K562 (cell line): ENCODE results near the gene UPF2. TPM values are rescaled to one million over a fixed set of nuclear protein-coding genes. Genes with fewer than 3 reads are reported as not detected.
A peak's percentile ranks its signal among the peaks of the same experiment; 100 is the strongest.

ENCODE experiments used
- ATAC-seq: fragments of 200-7000 bp; cut with Tn5 transposase; 3 replicates; pipeline ENCODE4 v1.9.1; 2020; ENCODE audit warnings: moderate library complexity
- BruUV-seq: library from RNA; stranded (reverse); fragments of 400-500 nt; replicated peaks from 2 replicates; lab custom pipeline; 2021; lab: Mats Ljungman, UMichigan
- CTCF ChIA-PET: fragments of 300-600 bp; formaldehyde crosslinking; extraction: SDS; loops from one replicate; lab custom pipeline; 2021; ENCODE audit warnings: low intra/inter-chr PET ratio; lab: Yijun Ruan, JAX
- POLR2A ChIA-PET: fragments of 300-600, 350-650 bp; sonication (Branson Sonifier 250); formaldehyde crosslinking; extraction: SDS; loops from one replicate; lab custom pipeline; 2021; ENCODE audit warnings: antibody characterized with exemption, inconsistent platforms; lab: Yijun Ruan, JAX
- DNase-seq, 4 experiments: peaks; one replicate each; pipeline versions ENCODE4 v3.0.0 to v3.0.0-alpha.2; 2011 to 2018; ENCODE audit warnings: low spot score in 3 of 4, mixed read lengths in 3 of 4; ENCODE audit errors: extremely low read depth in 1 of 4
- FAIRE-seq: peaks from 2 replicates; lab custom pipeline; 2011; peaks lifted over from hg19 to GRCh38; lab: Jason Lieb, UNC
- H2AFZ ChIP-seq: 2 replicates; pipeline ENCODE4 v1.6.0; 2011; ENCODE audit warnings: low read depth, low read length, control low read depth, inconsistent platforms
- H3K27ac ChIP-seq: fragments of 200-600 bp; 3 replicates; pipeline ENCODE4 v1.8.0; 2011; ENCODE audit warnings: low read depth, mild to moderate bottlenecking, control low read depth, inconsistent platforms, low read length, moderate library complexity, mixed read lengths; ENCODE audit errors: extremely low read depth
- H3K27me3 ChIP-seq, 2 experiments: fragments of 300-600 bp in 1 of 2; 2 replicates in 1 of 2; 3 replicates in 1 of 2; pipeline versions ENCODE4 v1.6.0 to v1.8.0; 2011; ENCODE audit warnings: inconsistent platforms in 2 of 2, low read length in 2 of 2, mild to moderate bottlenecking in 1 of 2, mixed read lengths in 1 of 2, moderate library complexity in 1 of 2; ENCODE audit not compliant: control insufficient read depth in 2 of 2, insufficient read depth in 2 of 2
- H3K36me3 ChIP-seq: fragments of 300-600 bp; 3 replicates; pipeline ENCODE4 v1.8.0; 2011; ENCODE audit warnings: mild to moderate bottlenecking, low read length, inconsistent platforms; ENCODE audit not compliant: control insufficient read depth, insufficient read depth
- H3K4me1 ChIP-seq, 2 experiments: fragments of 200-600 bp in 1 of 2; replicated peaks in 1 of 2; 2 replicates in 1 of 2; 3 replicates in 1 of 2; pipeline versions ENCODE4 v1.5.1 to v1.8.0; 2011; ENCODE audit warnings: inconsistent platforms in 2 of 2, low read length in 2 of 2, mild to moderate bottlenecking in 1 of 2, mixed read lengths in 1 of 2, moderate library complexity in 1 of 2; ENCODE audit not compliant: control insufficient read depth in 2 of 2, insufficient read depth in 2 of 2
- H3K4me2 ChIP-seq: 2 replicates; pipeline ENCODE4 v1.6.1; 2011; ENCODE audit warnings: low read length, control low read depth, inconsistent platforms, mixed read lengths; ENCODE audit not compliant: insufficient read depth
- H3K4me3 ChIP-seq: fragments of 200-600 bp; sonication (generic), shearing (Covaris generic); 2 replicates; pipeline ENCODE4 v1.5.1; 2016; ENCODE audit warnings: control low read depth, inconsistent platforms
- H3K79me2 ChIP-seq: fragments of 200-600 bp; 3 replicates; pipeline ENCODE4 v1.8.0; 2011; ENCODE audit warnings: low read length, inconsistent platforms; ENCODE audit not compliant: control insufficient read depth, insufficient read depth
- H3K9ac ChIP-seq, 2 experiments: 2 replicates each; pipeline versions ENCODE4 v1.6.0 to v1.6.1; 2011; ENCODE audit warnings: low read depth in 2 of 2, low read length in 2 of 2, control low read depth in 1 of 2, inconsistent platforms in 1 of 2, mild to moderate bottlenecking in 1 of 2, mixed read lengths in 1 of 2; ENCODE audit not compliant: insufficient read depth in 1 of 2
- H3K9me1 ChIP-seq: one replicate; pipeline ENCODE4 v1.6.0; 2011; ENCODE audit warnings: inconsistent platforms, mild to moderate bottlenecking, low read length, moderate library complexity; ENCODE audit not compliant: control insufficient read depth, insufficient read depth
- H3K9me3 ChIP-seq: replicated peaks from 2 replicates; pipeline ENCODE4 v1.5.1; 2011; ENCODE audit warnings: low read depth, low read length, inconsistent platforms; ENCODE audit not compliant: control insufficient read depth, insufficient read depth
- H4K20me1 ChIP-seq: replicated peaks from 2 replicates; pipeline ENCODE4 v1.6.1; 2011; ENCODE audit warnings: low read length, inconsistent platforms, mixed read lengths; ENCODE audit not compliant: control insufficient read depth, insufficient read depth
- ASH1L ChIP-seq: fragments of 450-650 bp; IDR thresholded peaks from 2 replicates; pipeline ENCODE4 v1.6.1; 2018; ENCODE audit warnings: borderline replicate concordance, mild to moderate bottlenecking, low read depth; ENCODE audit not compliant: partially characterized antibody
- FOXA3 ChIP-seq, 2 experiments: fragments of 450-650 bp in 1 of 2; sonication (generic) in 1 of 2; formaldehyde crosslinking; IDR thresholded peaks in 1 of 2; conservative IDR thresholded peaks in 1 of 2; 2 replicates each; pipeline versions ENCODE4 v1.4.0 to v1.8.0; 2020 to 2022; ENCODE audit warnings: mild to moderate bottlenecking in 2 of 2, missing genetic modification reagents in 1 of 2
- HBP1 ChIP-seq: fragments of 450-650 bp; formaldehyde crosslinking; IDR thresholded peaks from 2 replicates; pipeline ENCODE4 v1.4.0; 2022; ENCODE audit warnings: missing genetic modification characterization
- IFI16 ChIP-seq: fragments of 250-450 bp; sonication (Bioruptor Pico); IDR thresholded peaks from 2 replicates; pipeline ENCODE4 v2.1.2; 2022; ENCODE audit warnings: mild to moderate bottlenecking, inconsistent platforms
- JUND ChIP-seq, 2 experiments: IDR thresholded peaks; 2 replicates in 1 of 2; 3 replicates in 1 of 2; pipeline ENCODE4 v1.6.1; 2011; ENCODE audit warnings: borderline replicate concordance in 2 of 2, low read depth in 2 of 2, low read length in 2 of 2, improper control_type of control experiment in 1 of 2, missing biosample characterization in 1 of 2, missing genetic modification characterization in 1 of 2, missing genetic modification reagents in 1 of 2
- KDM5B ChIP-seq: fragments of 200-600 bp; sonication (generic); IDR thresholded peaks from 2 replicates; pipeline ENCODE4 v1.6.1; 2012; ENCODE audit warnings: low read depth, mild to moderate bottlenecking, moderate library complexity, low read length, control low read depth, inconsistent platforms; ENCODE audit not compliant: insufficient replicate concordance
- KLF13 ChIP-seq: fragments of 450-650 bp; IDR thresholded peaks from 2 replicates; pipeline ENCODE4 v1.6.1; 2016; ENCODE audit warnings: missing genetic modification characterization, low read depth, mild to moderate bottlenecking, missing compliant biosample characterization, moderate library complexity, borderline replicate concordance
- MTA1 ChIP-seq: fragments of 450-650 bp; IDR thresholded peaks from 2 replicates; pipeline ENCODE4 v1.6.1; 2017; ENCODE audit warnings: borderline replicate concordance
- SRSF9 ChIP-seq: fragments of 200-400 bp; formaldehyde crosslinking; IDR thresholded peaks from 2 replicates; pipeline ENCODE4 v1.6.1; 2017; ENCODE audit warnings: low read depth, low read length, borderline replicate concordance
- ZBTB7A ChIP-seq: IDR thresholded peaks from 2 replicates; pipeline ENCODE4 v1.6.1; 2011; ENCODE audit warnings: low read depth, mild to moderate bottlenecking, low read length, moderate library complexity, borderline replicate concordance; ENCODE audit not compliant: control insufficient read depth
- ZC3H4 ChIP-seq: sonication (generic); formaldehyde crosslinking; IDR thresholded peaks from 2 replicates; pipeline ENCODE4 v1.9.0; 2021; ENCODE audit warnings: missing genetic modification reagents, borderline replicate concordance
- ZFP36 ChIP-seq: fragments of 150-350 bp; IDR thresholded peaks from 2 replicates; pipeline ENCODE4 v1.6.1; 2018; ENCODE audit warnings: low read length, low read depth; ENCODE audit not compliant: partially characterized antibody
- ZNF239 ChIP-seq: fragments of 250-450 bp; sonication (Bioruptor Pico); IDR thresholded peaks from 2 replicates; pipeline ENCODE4 v1.4.0; 2020; ENCODE audit warnings: mild to moderate bottlenecking
- ZNF592 ChIP-seq: fragments of 450-650 bp; IDR thresholded peaks from 2 replicates; pipeline ENCODE4 v1.6.1; 2017; ENCODE audit warnings: antibody characterized with exemption, mild to moderate bottlenecking
- WGBS: fragments of 100-300 bp; shearing (Covaris generic); methylation state at CpG from one replicate; pipeline ENCODE4 v1.1.6; 2016; ENCODE audit warnings: low coverage, mixed read lengths; ENCODE audit not compliant: insufficient coverage; ENCODE audit errors: missing lambda C conversion rate; 5-methylcytosine and 5-hydroxymethylcytosine counted together
- in situ Hi-C: fragments of 300-500 bp; cut with MboI; formaldehyde crosslinking; loops from 4 replicates; pipeline ENCODE4 v1.15.0; 2018; ENCODE audit warnings: inconsistent platforms, mixed read lengths
- intact Hi-C: fragments of 100-400 bp; cut with micrococcal nuclease; formaldehyde crosslinking; loops from 2 replicates; pipeline ENCODE4 v1.14.2; 2022
- polyA plus RNA-seq, 8 experiments: library from polyadenylated mRNA; depleted of rRNA in 4 of 8; stranded (reverse) in 5 of 8; unstranded in 3 of 8; fragments of >200 nt; fragmentation: Nextera tagmentation in 2 of 8; fragmentation: Illumina TruSeq in 1 of 8; extraction: Ambion mirVana in 2 of 8; extraction: Trizol in 1 of 8; gene quantifications; 2 replicates each; pipeline versions ENCODE4 v1.2.1 to v1.2.3, GENCODE V29; 2011 to 2014; ENCODE audit warnings: inconsistent platforms in 1 of 8, missing spikeins in 1 of 8
- total RNA-seq, 7 experiments: library from RNA; depleted of rRNA in 6 of 7; stranded (reverse); fragments of >200 nt in 6 of 7; fragmentation: Illumina TruSeq in 2 of 7; extraction: Trizol in 2 of 7; gene quantifications; 2 replicates each; pipeline versions ENCODE4 v1.2.1 to v1.2.3, GENCODE V29; 2011 to 2021; ENCODE audit warnings: low replicate concordance in 1 of 7

The UPF2 gene
- total and polyA plus RNA-seq, 9 of the 15 experiments (the other 6 are each of a cell fraction or from before 2014, with no cell fraction given), result 13.9 to 37.7 (median 23.7) TPM

GRCh38 chr10:11899067-11899876 lies 143.3 kb downstream of the UPF2 start:
- Histone ChIP-seq H3K79me2 (peaks cover 48% of the 10 kb centered on the region), H3K9me1 (no peaks in the 10 kb centered on the region), H3K36me3 (no peaks in the 10 kb centered on the region), H3K27me3 (no peaks in the 10 kb centered on the region), H3K4me3 (peak overlapping the region; percentile 47; the same call in 1 of the 2 replicates), H3K9ac (peak overlapping the region; percentile 85 to 92), H4K20me1 (no peaks in the 10 kb centered on the region), H3K4me2 (peak overlapping the region; percentile 98), H3K4me1 (peaks cover 33 to 53% of the 10 kb centered on the region in 2 experiments), H3K27ac (peak overlapping the region; percentile 98), H3K9me3 (no peaks in the 10 kb centered on the region), H2AFZ (peak overlapping the region; percentile 83)
- FAIRE-seq, result peak; percentile 44
- no peak for DNase-seq
- intact Hi-C loops, result loop anchor here (10.0 kb wide), 2 partner anchors 146 to 284 kb away; partner anchors contain the start of genes UPF2 and USP6NL
- WGBS, result 76% methylated on average over 24 of the region's 28 CpGs
- in situ Hi-C loops, result no loop called here
- ChIA-PET CTCF (no interaction called here), POLR2A (interaction anchor here (0.6 to 1.9 kb wide), 7 partner anchors 9 to 211 kb away, joined by 3 to 8 read pairs (median 4); no protein-coding TSS in a partner anchor)
- no peak for ATAC-seq
- no TSS peak for BruUV-seq
- 0 out of 2 replicates have a peak, but pooled peaks have one; percentile 6 for TF ChIP-seq IFI16 (CRISPR knock-in tag)
- TF ChIP-seq HBP1 (CRISPR knock-in tag), result 0 out of 2 replicates have a peak, but pooled peaks have one; percentile 11
- peak; percentile 66; the same call in 1 of the 2 replicates for TF ChIP-seq ZC3H4
- TF ChIP-seq SRSF9, result no peak
- no peak for TF ChIP-seq ZFP36
- no peak for TF ChIP-seq ZBTB7A
- no peak for TF ChIP-seq MTA1
- peak; percentile 23 for TF ChIP-seq ZNF592
- no peak for TF ChIP-seq KDM5B
- no peak for TF ChIP-seq ZNF239
- TF ChIP-seq KLF13, result no peak
- no peak for TF ChIP-seq ASH1L
- no peak for TF ChIP-seq FOXA3 (CRISPR knock-in tag; conservative IDR thresholded peaks at IDR 0.05 in 1 of 2, IDR thresholded peaks at IDR 0.05 in 1 of 2)
- no peak for TF ChIP-seq JUND (IDR thresholded peaks at IDR 0.05; ENCODE audit: borderline replicate concordance, low read depth, low read length)
- TF ChIP-seq JUND (tag; IDR thresholded peaks at IDR 0.05; ENCODE audit: borderline replicate concordance, low read depth, low read length), result no peak
